ENCODE data around the gene SERPING1.
A peak's percentile ranks its signal among the peaks of the same experiment; 100 is the strongest.

SERPING1 gene

GRCh38 chr11:57662893-57663292 is 65.4 kb downstream of the SERPING1 start:
- Histone ChIP-seq H2BK5ac (ENCODE audit: low read depth, low read length, poor library complexity, severe bottlenecking) (no peak overlapping the region), H3K4ac (ENCODE audit: low read depth in 1 of 2, low read length in 2 of 2) (no peak overlapping the region), H3K27me3 (ENCODE audit: control insufficient read depth in 1 of 2, insufficient read depth in 1 of 2, low read length in 2 of 2) (no peaks in the 10 kb centered on the region), H3K18ac (ENCODE audit: low read depth in 1 of 2, low read length in 2 of 2) (no peak overlapping the region), H2AFZ (ENCODE audit: low read depth, low read length) (no peak overlapping the region), H3K4me1 (ENCODE audit: control insufficient read depth, insufficient read depth, low read depth, low read length) (peaks cover 8% of the 10 kb centered on the region), H3K4me3 (ENCODE audit: insufficient read depth in 1 of 2, low read depth in 1 of 2, low read length in 2 of 2) (no peak overlapping the region), H2BK12ac (ENCODE audit: low read length in 2 of 2) (no peak overlapping the region), H3K79me1 (replicated peaks; ENCODE audit: low read length, poor library complexity, severe bottlenecking) (peaks cover 26% of the 10 kb centered on the region), H3K36me3 (ENCODE audit: control insufficient read depth in 1 of 2, insufficient read depth in 2 of 2, low read depth in 1 of 2, low read length in 2 of 2) (peaks cover 23 to 39% of the 10 kb centered on the region in 2 experiments), H2BK120ac (ENCODE audit: low read depth, low read length) (no peak overlapping the region), H2AK5ac (ENCODE audit: low read length, severe bottlenecking) (no peak overlapping the region), H3K14ac (ENCODE audit: low read length in 2 of 2) (no peak overlapping the region), H3K9me3 (ENCODE audit: control insufficient read depth, low read length) (no peaks in the 10 kb centered on the region), H4K8ac (ENCODE audit: low read length) (no peak overlapping the region), H3K9ac (ENCODE audit: low read length) (no peak overlapping the region), H3K27ac (ENCODE audit: low read length, poor library complexity, severe bottlenecking) (no peak overlapping the region), H3K4me2 (ENCODE audit: low read length, poor library complexity, severe bottlenecking) (no peak overlapping the region), H3K23ac (ENCODE audit: low read length in 2 of 2) (no peak overlapping the region), H4K91ac (ENCODE audit: low read length) (no peak overlapping the region), H2BK15ac (ENCODE audit: low read depth, poor library complexity, severe bottlenecking) (no peak overlapping the region)
- 86% methylated on average over 4 of the region's 4 CpGs for WGBS
- DNase-seq = no peak

GRCh38 chr11:57663975-57664374 is 66.5 kb downstream of the SERPING1 start:
- no peak overlapping the region for H3K27ac ChIP-seq (ENCODE audit: low read length, poor library complexity, severe bottlenecking)
- no peak overlapping the region for H3K9ac ChIP-seq (ENCODE audit: low read length)
- H4K8ac ChIP-seq (ENCODE audit: low read length) = no peak overlapping the region
- peaks cover 5% of the 10 kb centered on the region for H3K4me1 ChIP-seq (ENCODE audit: control insufficient read depth, insufficient read depth, low read depth, low read length)
- no peak overlapping the region for H2BK15ac ChIP-seq (ENCODE audit: low read depth, poor library complexity, severe bottlenecking)
- H3K18ac ChIP-seq (ENCODE audit: low read depth in 1 of 2, low read length in 2 of 2) = no peak overlapping the region
- H3K14ac ChIP-seq (ENCODE audit: low read length in 2 of 2) = no peak overlapping the region
- no peak overlapping the region for H2AK5ac ChIP-seq (ENCODE audit: low read length, severe bottlenecking)
- H3K4me2 ChIP-seq (ENCODE audit: low read length, poor library complexity, severe bottlenecking) = no peak overlapping the region
- no peak overlapping the region for H2BK120ac ChIP-seq (ENCODE audit: low read depth, low read length)
- H2BK5ac ChIP-seq (ENCODE audit: low read depth, low read length, poor library complexity, severe bottlenecking) = no peak overlapping the region
- WGBS = 95% methylated on average over 9 of the region's 9 CpGs
- no peak overlapping the region for H4K91ac ChIP-seq (ENCODE audit: low read length)
- peaks cover 20 to 39% of the 10 kb centered on the region in 2 experiments for H3K36me3 ChIP-seq (ENCODE audit: control insufficient read depth in 1 of 2, insufficient read depth in 2 of 2, low read depth in 1 of 2, low read length in 2 of 2)
- no peak overlapping the region for H2AFZ ChIP-seq (ENCODE audit: low read depth, low read length)
- no peaks in the 10 kb centered on the region for H3K27me3 ChIP-seq (ENCODE audit: control insufficient read depth in 1 of 2, insufficient read depth in 1 of 2, low read length in 2 of 2)
- no peak overlapping the region for H3K4me3 ChIP-seq (ENCODE audit: insufficient read depth in 1 of 2, low read depth in 1 of 2, low read length in 2 of 2)
- H2BK12ac ChIP-seq (ENCODE audit: low read length in 2 of 2) = no peak overlapping the region
- H3K9me3 ChIP-seq (ENCODE audit: control insufficient read depth, low read length) = no peaks in the 10 kb centered on the region
- no peak overlapping the region for H3K23ac ChIP-seq (ENCODE audit: low read length in 2 of 2)
- H3K4ac ChIP-seq (ENCODE audit: low read depth in 1 of 2, low read length in 2 of 2) = no peak overlapping the region
- no peak for DNase-seq
- H3K79me1 ChIP-seq (replicated peaks; ENCODE audit: low read length, poor library complexity, severe bottlenecking) = peaks cover 22% of the 10 kb centered on the region

Small RNA genes lying within 50 kb of the gene (small RNA-seq; reads per million reads assigned to genes)
- gene MIR130A (ENCODE audit: low read depth) = 5,874 reads per million, percentile 99 among the genes with 10 or more reads in this experiment
